ENCODE results near the gene KHDC4.

DNA sequence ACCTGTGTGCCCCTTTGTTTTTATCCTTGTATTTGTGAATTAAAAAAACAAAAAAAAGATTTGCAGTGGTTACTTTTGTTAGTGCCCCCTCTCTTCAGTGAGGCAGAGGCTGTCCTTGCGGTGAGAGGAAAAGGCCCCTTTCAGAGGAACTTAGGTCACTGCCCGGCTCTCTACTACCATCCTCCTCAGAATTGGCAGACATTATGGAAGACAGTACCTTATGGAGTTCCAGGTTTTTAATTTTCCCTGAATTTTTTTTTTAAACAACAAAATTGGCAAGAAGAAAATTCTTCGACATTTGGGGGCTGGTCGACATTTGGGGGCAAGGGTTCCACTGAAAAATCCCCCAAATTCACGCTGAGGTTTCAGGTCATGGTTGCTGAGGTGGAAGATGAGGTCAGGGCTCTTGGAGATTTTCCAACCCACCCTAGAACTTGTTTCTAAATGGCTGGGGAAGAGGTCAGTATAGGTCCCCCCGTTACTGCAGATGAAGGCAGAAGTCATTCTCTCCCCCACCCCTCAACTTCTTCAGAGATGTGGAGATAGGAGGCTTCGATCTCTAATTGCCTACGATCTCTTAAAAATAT lies 12.5 kb upstream of the KHDC4 start:
- TF ChIP-seq, protein P1, sequence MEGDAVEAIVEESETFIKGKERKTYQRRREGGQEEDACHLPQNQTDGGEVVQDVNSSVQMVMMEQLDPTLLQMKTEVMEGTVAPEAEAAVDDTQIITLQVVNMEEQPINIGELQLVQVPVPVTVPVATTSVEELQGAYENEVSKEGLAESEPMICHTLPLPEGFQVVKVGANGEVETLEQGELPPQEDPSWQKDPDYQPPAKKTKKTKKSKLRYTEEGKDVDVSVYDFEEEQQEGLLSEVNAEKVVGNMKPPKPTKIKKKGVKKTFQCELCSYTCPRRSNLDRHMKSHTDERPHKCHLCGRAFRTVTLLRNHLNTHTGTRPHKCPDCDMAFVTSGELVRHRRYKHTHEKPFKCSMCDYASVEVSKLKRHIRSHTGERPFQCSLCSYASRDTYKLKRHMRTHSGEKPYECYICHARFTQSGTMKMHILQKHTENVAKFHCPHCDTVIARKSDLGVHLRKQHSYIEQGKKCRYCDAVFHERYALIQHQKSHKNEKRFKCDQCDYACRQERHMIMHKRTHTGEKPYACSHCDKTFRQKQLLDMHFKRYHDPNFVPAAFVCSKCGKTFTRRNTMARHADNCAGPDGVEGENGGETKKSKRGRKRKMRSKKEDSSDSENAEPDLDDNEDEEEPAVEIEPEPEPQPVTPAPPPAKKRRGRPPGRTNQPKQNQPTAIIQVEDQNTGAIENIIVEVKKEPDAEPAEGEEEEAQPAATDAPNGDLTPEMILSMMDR (tag by site-specific recombination; IDR thresholded peaks at IDR 0.05), result no peak
- TF ChIP-seq, protein P2, sequence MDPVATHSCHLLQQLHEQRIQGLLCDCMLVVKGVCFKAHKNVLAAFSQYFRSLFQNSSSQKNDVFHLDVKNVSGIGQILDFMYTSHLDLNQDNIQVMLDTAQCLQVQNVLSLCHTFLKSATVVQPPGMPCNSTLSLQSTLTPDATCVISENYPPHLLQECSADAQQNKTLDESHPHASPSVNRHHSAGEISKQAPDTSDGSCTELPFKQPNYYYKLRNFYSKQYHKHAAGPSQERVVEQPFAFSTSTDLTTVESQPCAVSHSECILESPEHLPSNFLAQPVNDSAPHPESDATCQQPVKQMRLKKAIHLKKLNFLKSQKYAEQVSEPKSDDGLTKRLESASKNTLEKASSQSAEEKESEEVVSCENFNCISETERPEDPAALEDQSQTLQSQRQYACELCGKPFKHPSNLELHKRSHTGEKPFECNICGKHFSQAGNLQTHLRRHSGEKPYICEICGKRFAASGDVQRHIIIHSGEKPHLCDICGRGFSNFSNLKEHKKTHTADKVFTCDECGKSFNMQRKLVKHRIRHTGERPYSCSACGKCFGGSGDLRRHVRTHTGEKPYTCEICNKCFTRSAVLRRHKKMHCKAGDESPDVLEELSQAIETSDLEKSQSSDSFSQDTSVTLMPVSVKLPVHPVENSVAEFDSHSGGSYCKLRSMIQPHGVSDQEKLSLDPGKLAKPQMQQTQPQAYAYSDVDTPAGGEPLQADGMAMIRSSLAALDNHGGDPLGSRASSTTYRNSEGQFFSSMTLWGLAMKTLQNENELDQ (tag by site-specific recombination; IDR thresholded peaks at IDR 0.05; ENCODE audit: low read depth), result no peak
- TF ChIP-seq ZNF138 (tag by site-specific recombination; IDR thresholded peaks at IDR 0.05; ENCODE audit: borderline replicate concordance) (no peak), ZNF169 (tag by site-specific recombination; IDR thresholded peaks at IDR 0.05) (no peak), ZSCAN30 (tag by site-specific recombination; IDR thresholded peaks at IDR 0.05) (no peak), ZNF792 (tag by site-specific recombination; IDR thresholded peaks at IDR 0.05) (no peak), ZNF157 (tag by site-specific recombination; IDR thresholded peaks at IDR 0.05) (no peak), SP3 (tag by site-specific recombination; IDR thresholded peaks at IDR 0.05) (no peak)
- TF ChIP-seq, protein P3, sequence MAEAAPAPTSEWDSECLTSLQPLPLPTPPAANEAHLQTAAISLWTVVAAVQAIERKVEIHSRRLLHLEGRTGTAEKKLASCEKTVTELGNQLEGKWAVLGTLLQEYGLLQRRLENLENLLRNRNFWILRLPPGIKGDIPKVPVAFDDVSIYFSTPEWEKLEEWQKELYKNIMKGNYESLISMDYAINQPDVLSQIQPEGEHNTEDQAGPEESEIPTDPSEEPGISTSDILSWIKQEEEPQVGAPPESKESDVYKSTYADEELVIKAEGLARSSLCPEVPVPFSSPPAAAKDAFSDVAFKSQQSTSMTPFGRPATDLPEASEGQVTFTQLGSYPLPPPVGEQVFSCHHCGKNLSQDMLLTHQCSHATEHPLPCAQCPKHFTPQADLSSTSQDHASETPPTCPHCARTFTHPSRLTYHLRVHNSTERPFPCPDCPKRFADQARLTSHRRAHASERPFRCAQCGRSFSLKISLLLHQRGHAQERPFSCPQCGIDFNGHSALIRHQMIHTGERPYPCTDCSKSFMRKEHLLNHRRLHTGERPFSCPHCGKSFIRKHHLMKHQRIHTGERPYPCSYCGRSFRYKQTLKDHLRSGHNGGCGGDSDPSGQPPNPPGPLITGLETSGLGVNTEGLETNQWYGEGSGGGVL (tag by site-specific recombination; IDR thresholded peaks at IDR 0.05), result no peak
- TF ChIP-seq, protein P4, sequence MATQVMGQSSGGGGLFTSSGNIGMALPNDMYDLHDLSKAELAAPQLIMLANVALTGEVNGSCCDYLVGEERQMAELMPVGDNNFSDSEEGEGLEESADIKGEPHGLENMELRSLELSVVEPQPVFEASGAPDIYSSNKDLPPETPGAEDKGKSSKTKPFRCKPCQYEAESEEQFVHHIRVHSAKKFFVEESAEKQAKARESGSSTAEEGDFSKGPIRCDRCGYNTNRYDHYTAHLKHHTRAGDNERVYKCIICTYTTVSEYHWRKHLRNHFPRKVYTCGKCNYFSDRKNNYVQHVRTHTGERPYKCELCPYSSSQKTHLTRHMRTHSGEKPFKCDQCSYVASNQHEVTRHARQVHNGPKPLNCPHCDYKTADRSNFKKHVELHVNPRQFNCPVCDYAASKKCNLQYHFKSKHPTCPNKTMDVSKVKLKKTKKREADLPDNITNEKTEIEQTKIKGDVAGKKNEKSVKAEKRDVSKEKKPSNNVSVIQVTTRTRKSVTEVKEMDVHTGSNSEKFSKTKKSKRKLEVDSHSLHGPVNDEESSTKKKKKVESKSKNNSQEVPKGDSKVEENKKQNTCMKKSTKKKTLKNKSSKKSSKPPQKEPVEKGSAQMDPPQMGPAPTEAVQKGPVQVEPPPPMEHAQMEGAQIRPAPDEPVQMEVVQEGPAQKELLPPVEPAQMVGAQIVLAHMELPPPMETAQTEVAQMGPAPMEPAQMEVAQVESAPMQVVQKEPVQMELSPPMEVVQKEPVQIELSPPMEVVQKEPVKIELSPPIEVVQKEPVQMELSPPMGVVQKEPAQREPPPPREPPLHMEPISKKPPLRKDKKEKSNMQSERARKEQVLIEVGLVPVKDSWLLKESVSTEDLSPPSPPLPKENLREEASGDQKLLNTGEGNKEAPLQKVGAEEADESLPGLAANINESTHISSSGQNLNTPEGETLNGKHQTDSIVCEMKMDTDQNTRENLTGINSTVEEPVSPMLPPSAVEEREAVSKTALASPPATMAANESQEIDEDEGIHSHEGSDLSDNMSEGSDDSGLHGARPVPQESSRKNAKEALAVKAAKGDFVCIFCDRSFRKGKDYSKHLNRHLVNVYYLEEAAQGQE (tag by site-specific recombination; IDR thresholded peaks at IDR 0.05), result no peak

Data from HEK293 (cell line).